HEK293 (cell line): ENCODE results near the gene APEX2.
A peak's percentile ranks its signal among the peaks of the same experiment; 100 is the strongest.

ENCODE experiments used
- AEBP2 ChIP-seq: fragments of 450-650 bp; formaldehyde crosslinking; IDR thresholded peaks from 2 replicates; pipeline ENCODE4 v1.5.1; 2016; ENCODE audit warnings: missing biosample characterization, missing genetic modification characterization, borderline replicate concordance
- GFI1B ChIP-seq: fragments of 450-650 bp; formaldehyde crosslinking; IDR thresholded peaks from 2 replicates; pipeline ENCODE4 v1.5.1; 2016; ENCODE audit warnings: missing biosample characterization, missing genetic modification characterization
- GLIS2 ChIP-seq: fragments of 450-650 bp; formaldehyde crosslinking; IDR thresholded peaks from 2 replicates; pipeline ENCODE4 v1.5.1; 2016; ENCODE audit warnings: missing biosample characterization, missing genetic modification characterization
- PRDM1 ChIP-seq: fragments of 450-650 bp; formaldehyde crosslinking; IDR thresholded peaks from 2 replicates; pipeline ENCODE4; 2016; ENCODE audit warnings: missing biosample characterization, missing genetic modification characterization
- SCRT1 ChIP-seq: fragments of 450-650 bp; formaldehyde crosslinking; IDR thresholded peaks from 2 replicates; pipeline ENCODE4 v1.5.1; 2016; ENCODE audit warnings: missing biosample characterization, missing genetic modification characterization, borderline replicate concordance
- SP3 ChIP-seq: fragments of 450-650 bp; formaldehyde crosslinking; IDR thresholded peaks from 2 replicates; pipeline ENCODE4 v1.5.1; 2016; ENCODE audit warnings: missing biosample characterization, missing genetic modification characterization
- ZBTB17 ChIP-seq: fragments of 450-650 bp; formaldehyde crosslinking; IDR thresholded peaks from 2 replicates; pipeline ENCODE4 v1.5.1; 2016; ENCODE audit warnings: missing biosample characterization, missing genetic modification characterization
- ZFHX2 ChIP-seq: fragments of 450-650 bp; formaldehyde crosslinking; conservative IDR thresholded peaks from 2 replicates; pipeline ENCODE4 v1.5.1; 2016; ENCODE audit warnings: missing biosample characterization, missing genetic modification characterization
- ZIC2 ChIP-seq: fragments of 450-650 bp; formaldehyde crosslinking; IDR thresholded peaks from 2 replicates; pipeline ENCODE4 v1.5.1; 2016; ENCODE audit warnings: missing biosample characterization, missing genetic modification characterization
- ZNF133 ChIP-seq: fragments of 450-650 bp; formaldehyde crosslinking; IDR thresholded peaks from 2 replicates; pipeline ENCODE4 v1.5.1; 2016; ENCODE audit warnings: missing biosample characterization, missing genetic modification characterization
- ZNF140 ChIP-seq: fragments of 450-650 bp; formaldehyde crosslinking; IDR thresholded peaks from 2 replicates; pipeline ENCODE4 v1.5.1; 2016; ENCODE audit warnings: missing biosample characterization, missing genetic modification characterization
- ZNF16 ChIP-seq: fragments of 450-650 bp; formaldehyde crosslinking; IDR thresholded peaks from 2 replicates; pipeline ENCODE4 v1.5.1; 2016; ENCODE audit warnings: low read depth, missing biosample characterization, missing genetic modification characterization
- ZNF174 ChIP-seq: fragments of 450-650 bp; formaldehyde crosslinking; IDR thresholded peaks from 2 replicates; pipeline ENCODE4 v1.5.0; 2017; ENCODE audit warnings: missing biosample characterization, mild to moderate bottlenecking, missing genetic modification characterization
- ZNF184 ChIP-seq: fragments of 450-650 bp; IDR thresholded peaks from 2 replicates; pipeline ENCODE4 v1.5.1; 2018; ENCODE audit warnings: missing biosample characterization, mild to moderate bottlenecking, missing genetic modification characterization
- ZNF341 ChIP-seq: fragments of 450-650 bp; formaldehyde crosslinking; IDR thresholded peaks from 2 replicates; pipeline ENCODE4; 2016; ENCODE audit warnings: low read depth, missing biosample characterization, missing genetic modification characterization
- ZNF449 ChIP-seq: fragments of 450-650 bp; formaldehyde crosslinking; IDR thresholded peaks from 2 replicates; pipeline ENCODE4 v1.5.1; 2017; ENCODE audit warnings: missing biosample characterization, mild to moderate bottlenecking, missing genetic modification characterization, moderate library complexity
- ZNF473 ChIP-seq: fragments of 450-650 bp; formaldehyde crosslinking; IDR thresholded peaks from 2 replicates; pipeline ENCODE4 v1.5.1; 2017; ENCODE audit warnings: missing biosample characterization, missing genetic modification characterization
- ZNF560 ChIP-seq: fragments of 450-650 bp; formaldehyde crosslinking; IDR thresholded peaks from 2 replicates; pipeline ENCODE4 v1.5.1; 2017; ENCODE audit warnings: missing biosample characterization, missing genetic modification characterization, borderline replicate concordance
- ZNF571 ChIP-seq: fragments of 450-650 bp; formaldehyde crosslinking; IDR thresholded peaks from 2 replicates; pipeline ENCODE4 v1.5.0; 2017; ENCODE audit warnings: missing biosample characterization, missing genetic modification characterization
- ZNF610 ChIP-seq: fragments of 450-650 bp; formaldehyde crosslinking; IDR thresholded peaks from 2 replicates; pipeline ENCODE4 v1.5.1; 2016; ENCODE audit warnings: missing biosample characterization, missing genetic modification characterization, borderline replicate concordance
- ZNF623 ChIP-seq: fragments of 450-650 bp; formaldehyde crosslinking; IDR thresholded peaks from 2 replicates; pipeline ENCODE4 v1.5.1; 2016; ENCODE audit warnings: missing biosample characterization, missing genetic modification characterization
- ZNF624 ChIP-seq: fragments of 450-650 bp; formaldehyde crosslinking; IDR thresholded peaks from 2 replicates; pipeline ENCODE4 v1.5.1; 2017; ENCODE audit warnings: missing biosample characterization, missing genetic modification characterization
- ZNF629 ChIP-seq: fragments of 450-650 bp; formaldehyde crosslinking; IDR thresholded peaks from 2 replicates; pipeline ENCODE4 v1.5.1; 2017; ENCODE audit warnings: missing biosample characterization, missing genetic modification characterization
- ZNF76 ChIP-seq: fragments of 450-650 bp; formaldehyde crosslinking; IDR thresholded peaks from 2 replicates; pipeline ENCODE4; 2016; ENCODE audit warnings: low read depth, missing biosample characterization, missing genetic modification characterization, borderline replicate concordance
- TF ChIP-seq, protein P1 (sequence below): fragments of 450-650 bp; formaldehyde crosslinking; IDR thresholded peaks from 2 replicates; pipeline ENCODE4 v1.5.0; 2017; ENCODE audit warnings: missing biosample characterization, missing genetic modification characterization, borderline replicate concordance
- TF ChIP-seq, protein P2 (sequence below): fragments of 450-650 bp; formaldehyde crosslinking; IDR thresholded peaks from 2 replicates; pipeline ENCODE4 v1.5.1; 2016; ENCODE audit warnings: missing biosample characterization, missing genetic modification characterization
- TF ChIP-seq, protein P3 (sequence below): fragments of 450-650 bp; IDR thresholded peaks from 2 replicates; pipeline ENCODE4 v1.5.1; 2018; ENCODE audit warnings: missing biosample characterization, mild to moderate bottlenecking, missing genetic modification characterization

APEX2 gene

DNA sequence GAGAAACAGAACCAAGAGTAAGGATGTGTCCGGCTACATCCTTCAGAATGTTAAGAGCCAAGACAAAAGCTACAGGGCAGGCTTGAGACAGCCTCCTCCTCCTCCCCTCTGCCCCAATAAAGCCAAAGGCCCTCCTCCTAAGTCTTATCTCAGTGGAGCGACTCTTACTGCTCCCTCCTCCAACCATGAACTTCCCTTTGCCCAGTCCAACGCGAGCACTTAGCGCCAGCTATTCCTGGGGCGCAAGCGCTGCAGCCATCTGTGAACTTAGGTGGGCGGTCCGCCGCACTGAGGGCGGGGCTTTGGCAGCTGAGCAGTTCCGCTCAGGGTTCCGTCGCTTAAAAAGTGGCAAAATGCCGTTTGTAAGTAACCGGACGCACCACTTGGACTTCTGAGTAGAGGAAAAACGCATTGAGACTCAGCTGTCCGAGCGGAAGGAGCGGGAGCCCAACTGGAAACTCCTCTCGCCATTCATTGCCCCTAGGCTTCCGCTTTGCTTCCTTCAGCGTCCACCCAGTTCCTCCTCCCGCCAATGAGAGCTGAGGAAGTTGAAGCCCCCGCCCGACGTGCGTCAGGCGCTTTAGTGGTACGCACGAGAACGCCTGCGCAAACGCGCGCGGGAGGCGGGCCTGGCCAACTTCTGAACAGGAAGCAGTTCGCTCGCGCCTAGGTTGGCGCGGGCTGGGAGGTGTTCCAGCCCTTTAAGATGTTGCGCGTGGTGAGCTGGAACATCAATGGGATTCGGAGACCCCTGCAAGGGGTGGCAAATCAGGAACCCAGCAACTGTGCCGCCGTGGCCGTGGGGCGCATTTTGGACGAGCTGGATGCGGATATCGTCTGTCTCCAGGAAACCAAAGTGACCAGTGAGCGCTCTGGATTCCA, at the start of gene APEX2 (continued):
- TF ChIP-seq, protein P1, sequence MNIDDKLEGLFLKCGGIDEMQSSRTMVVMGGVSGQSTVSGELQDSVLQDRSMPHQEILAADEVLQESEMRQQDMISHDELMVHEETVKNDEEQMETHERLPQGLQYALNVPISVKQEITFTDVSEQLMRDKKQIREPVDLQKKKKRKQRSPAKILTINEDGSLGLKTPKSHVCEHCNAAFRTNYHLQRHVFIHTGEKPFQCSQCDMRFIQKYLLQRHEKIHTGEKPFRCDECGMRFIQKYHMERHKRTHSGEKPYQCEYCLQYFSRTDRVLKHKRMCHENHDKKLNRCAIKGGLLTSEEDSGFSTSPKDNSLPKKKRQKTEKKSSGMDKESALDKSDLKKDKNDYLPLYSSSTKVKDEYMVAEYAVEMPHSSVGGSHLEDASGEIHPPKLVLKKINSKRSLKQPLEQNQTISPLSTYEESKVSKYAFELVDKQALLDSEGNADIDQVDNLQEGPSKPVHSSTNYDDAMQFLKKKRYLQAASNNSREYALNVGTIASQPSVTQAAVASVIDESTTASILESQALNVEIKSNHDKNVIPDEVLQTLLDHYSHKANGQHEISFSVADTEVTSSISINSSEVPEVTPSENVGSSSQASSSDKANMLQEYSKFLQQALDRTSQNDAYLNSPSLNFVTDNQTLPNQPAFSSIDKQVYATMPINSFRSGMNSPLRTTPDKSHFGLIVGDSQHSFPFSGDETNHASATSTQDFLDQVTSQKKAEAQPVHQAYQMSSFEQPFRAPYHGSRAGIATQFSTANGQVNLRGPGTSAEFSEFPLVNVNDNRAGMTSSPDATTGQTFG (tag by site-specific recombination), result no peak
- peak; percentile 10; the same call in 1 of the 2 replicates for TF ChIP-seq ZNF610 (tag by site-specific recombination)
- no peak for TF ChIP-seq ZNF16 (tag by site-specific recombination)
- TF ChIP-seq SP3, result peak; percentile 79
- peak; percentile 36 for TF ChIP-seq ZBTB17 (tag by site-specific recombination)
- TF ChIP-seq ZNF473 (tag by site-specific recombination), result no peak
- no peak for TF ChIP-seq AEBP2 (tag by site-specific recombination)
- TF ChIP-seq ZNF341 (tag by site-specific recombination), result peak; percentile 47
- TF ChIP-seq PRDM1 (tag by site-specific recombination), result no peak
- TF ChIP-seq, protein P2, sequence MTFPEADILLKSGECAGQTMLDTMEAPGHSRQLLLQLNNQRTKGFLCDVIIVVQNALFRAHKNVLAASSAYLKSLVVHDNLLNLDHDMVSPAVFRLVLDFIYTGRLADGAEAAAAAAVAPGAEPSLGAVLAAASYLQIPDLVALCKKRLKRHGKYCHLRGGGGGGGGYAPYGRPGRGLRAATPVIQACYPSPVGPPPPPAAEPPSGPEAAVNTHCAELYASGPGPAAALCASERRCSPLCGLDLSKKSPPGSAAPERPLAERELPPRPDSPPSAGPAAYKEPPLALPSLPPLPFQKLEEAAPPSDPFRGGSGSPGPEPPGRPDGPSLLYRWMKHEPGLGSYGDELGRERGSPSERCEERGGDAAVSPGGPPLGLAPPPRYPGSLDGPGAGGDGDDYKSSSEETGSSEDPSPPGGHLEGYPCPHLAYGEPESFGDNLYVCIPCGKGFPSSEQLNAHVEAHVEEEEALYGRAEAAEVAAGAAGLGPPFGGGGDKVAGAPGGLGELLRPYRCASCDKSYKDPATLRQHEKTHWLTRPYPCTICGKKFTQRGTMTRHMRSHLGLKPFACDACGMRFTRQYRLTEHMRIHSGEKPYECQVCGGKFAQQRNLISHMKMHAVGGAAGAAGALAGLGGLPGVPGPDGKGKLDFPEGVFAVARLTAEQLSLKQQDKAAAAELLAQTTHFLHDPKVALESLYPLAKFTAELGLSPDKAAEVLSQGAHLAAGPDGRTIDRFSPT (tag by site-specific recombination), result no peak
- TF ChIP-seq ZNF560, result no peak
- no peak for TF ChIP-seq ZNF133 (tag by site-specific recombination)
- TF ChIP-seq GLIS2, result no peak
- TF ChIP-seq, protein P3, sequence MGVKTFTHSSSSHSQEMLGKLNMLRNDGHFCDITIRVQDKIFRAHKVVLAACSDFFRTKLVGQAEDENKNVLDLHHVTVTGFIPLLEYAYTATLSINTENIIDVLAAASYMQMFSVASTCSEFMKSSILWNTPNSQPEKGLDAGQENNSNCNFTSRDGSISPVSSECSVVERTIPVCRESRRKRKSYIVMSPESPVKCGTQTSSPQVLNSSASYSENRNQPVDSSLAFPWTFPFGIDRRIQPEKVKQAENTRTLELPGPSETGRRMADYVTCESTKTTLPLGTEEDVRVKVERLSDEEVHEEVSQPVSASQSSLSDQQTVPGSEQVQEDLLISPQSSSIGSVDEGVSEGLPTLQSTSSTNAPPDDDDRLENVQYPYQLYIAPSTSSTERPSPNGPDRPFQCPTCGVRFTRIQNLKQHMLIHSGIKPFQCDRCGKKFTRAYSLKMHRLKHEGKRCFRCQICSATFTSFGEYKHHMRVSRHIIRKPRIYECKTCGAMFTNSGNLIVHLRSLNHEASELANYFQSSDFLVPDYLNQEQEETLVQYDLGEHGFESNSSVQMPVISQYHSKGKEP, result no peak
- TF ChIP-seq SCRT1 (tag by site-specific recombination), result no peak
- no peak for TF ChIP-seq ZNF623 (tag by site-specific recombination)
- TF ChIP-seq ZNF449 (tag by site-specific recombination), result peak; percentile 55; the same call in 1 of the 2 replicates
- TF ChIP-seq GFI1B (tag by site-specific recombination), result no peak
- no peak for TF ChIP-seq ZNF174 (tag by site-specific recombination)
- TF ChIP-seq ZNF184 (tag by site-specific recombination), result no peak
- no peak for TF ChIP-seq ZNF624
- no peak for TF ChIP-seq ZNF571 (tag by site-specific recombination)
- peak; percentile 35 for TF ChIP-seq ZNF629
- peak; percentile 77 for TF ChIP-seq ZNF140 (tag by site-specific recombination)
- no peak; the same call in 1 of the 2 replicates for TF ChIP-seq ZNF76 (tag by site-specific recombination)
- TF ChIP-seq ZFHX2, result no peak; the same call in 1 of the 2 replicates
- no peak for TF ChIP-seq ZIC2
